Right atrium auricular region (tissue), 2 donors: ENCODE measurements around the gene BCL7A. TPM values are rescaled to one million over a fixed set of nuclear protein-coding genes. Genes with fewer than 3 reads are reported as not detected.
A peak's percentile ranks its signal among the peaks of the same experiment; 100 is the strongest.

ENCODE experiments used
- DNase-seq: peaks from one replicate; pipeline ENCODE4 v3.0.0-alpha.2; 2019; ENCODE audit warnings: low spot score
- H3K27ac ChIP-seq, 2 donors: fragments of 200-600 bp; sonication (generic); 1 replicate in 1 of 2; 2 replicates in 1 of 2; pipeline ENCODE4 v1.5.1; 2016 to 2019
- H3K27me3 ChIP-seq, 2 donors: fragments of 200-600 bp; sonication (generic); one replicate each; pipeline versions ENCODE4 v1.5.1 to v1.6.0; 2017 to 2019
- H3K36me3 ChIP-seq: fragments of 200-600 bp; sonication (generic); one replicate; pipeline ENCODE4 v1.5.1; 2016
- H3K4me1 ChIP-seq, 2 donors: fragments of 200-600 bp; sonication (generic); one replicate each; pipeline versions ENCODE4 v1.5.1 to v1.6.0; 2017 to 2019
- H3K4me3 ChIP-seq, 2 donors: fragments of 200-600 bp; sonication (generic); 1 replicate in 1 of 2; 2 replicates in 1 of 2; pipeline ENCODE4 v1.5.1; 2017 to 2019; ENCODE audit warnings: mild to moderate bottlenecking in 1 of 2, moderate library complexity in 1 of 2
- H3K9me3 ChIP-seq, 2 donors: fragments of 200-600 bp; sonication (generic); one replicate each; pipeline ENCODE4 v1.5.1; 2019
- total RNA-seq, 2 donors: library from RNA; depleted of rRNA; stranded (reverse); fragments of >200 nt; gene quantifications; one replicate each; pipeline ENCODE4 v1.1.0, GENCODE V29; 2016
- TF ChIP-seq, protein P1 (sequence below), 2 donors: fragments of 200-600 bp; sonication (generic); IDR thresholded peaks; one replicate each; pipeline ENCODE4 v1.5.1; 2019; ENCODE audit warnings: antibody characterized with exemption in 2 of 2

The BCL7A gene
- total RNA-seq, 2 donors from 2014 or later, result 11.5 to 21.2 TPM

DNA sequence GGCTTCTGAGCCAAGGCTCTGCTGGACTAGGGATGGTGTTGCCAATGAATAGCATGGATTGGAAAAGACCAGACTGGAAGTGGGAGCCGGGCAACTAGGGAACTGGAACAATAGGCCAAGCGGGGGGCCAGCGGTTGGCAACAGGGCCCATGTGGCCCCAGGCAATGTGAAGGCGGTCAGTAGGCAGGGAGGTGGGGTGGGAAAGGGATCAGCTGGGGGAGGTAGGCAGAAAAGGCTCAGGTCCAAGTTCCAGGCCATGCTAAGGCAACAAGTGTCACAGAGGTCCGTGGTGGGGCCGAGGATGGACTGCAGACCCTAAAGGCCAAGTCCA, 42.0 kb downstream of the BCL7A start:
- H3K27ac ChIP-seq, result peak overlapping the region; percentile 73 to 76
- no peak for DNase-seq
- H3K36me3 ChIP-seq, result peaks cover 8% of the 10 kb centered on the region
- H3K4me1 ChIP-seq, result peaks cover 0 to 46% of the 10 kb centered on the region in 2 donors
- H3K4me3 ChIP-seq, result no peak overlapping the region
- no peaks in the 10 kb centered on the region for H3K27me3 ChIP-seq
- H3K9me3 ChIP-seq, result no peaks in the 10 kb centered on the region
- TF ChIP-seq, protein P1, sequence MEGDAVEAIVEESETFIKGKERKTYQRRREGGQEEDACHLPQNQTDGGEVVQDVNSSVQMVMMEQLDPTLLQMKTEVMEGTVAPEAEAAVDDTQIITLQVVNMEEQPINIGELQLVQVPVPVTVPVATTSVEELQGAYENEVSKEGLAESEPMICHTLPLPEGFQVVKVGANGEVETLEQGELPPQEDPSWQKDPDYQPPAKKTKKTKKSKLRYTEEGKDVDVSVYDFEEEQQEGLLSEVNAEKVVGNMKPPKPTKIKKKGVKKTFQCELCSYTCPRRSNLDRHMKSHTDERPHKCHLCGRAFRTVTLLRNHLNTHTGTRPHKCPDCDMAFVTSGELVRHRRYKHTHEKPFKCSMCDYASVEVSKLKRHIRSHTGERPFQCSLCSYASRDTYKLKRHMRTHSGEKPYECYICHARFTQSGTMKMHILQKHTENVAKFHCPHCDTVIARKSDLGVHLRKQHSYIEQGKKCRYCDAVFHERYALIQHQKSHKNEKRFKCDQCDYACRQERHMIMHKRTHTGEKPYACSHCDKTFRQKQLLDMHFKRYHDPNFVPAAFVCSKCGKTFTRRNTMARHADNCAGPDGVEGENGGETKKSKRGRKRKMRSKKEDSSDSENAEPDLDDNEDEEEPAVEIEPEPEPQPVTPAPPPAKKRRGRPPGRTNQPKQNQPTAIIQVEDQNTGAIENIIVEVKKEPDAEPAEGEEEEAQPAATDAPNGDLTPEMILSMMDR (IDR thresholded peaks at IDR 0.05), result no peak

DNA sequence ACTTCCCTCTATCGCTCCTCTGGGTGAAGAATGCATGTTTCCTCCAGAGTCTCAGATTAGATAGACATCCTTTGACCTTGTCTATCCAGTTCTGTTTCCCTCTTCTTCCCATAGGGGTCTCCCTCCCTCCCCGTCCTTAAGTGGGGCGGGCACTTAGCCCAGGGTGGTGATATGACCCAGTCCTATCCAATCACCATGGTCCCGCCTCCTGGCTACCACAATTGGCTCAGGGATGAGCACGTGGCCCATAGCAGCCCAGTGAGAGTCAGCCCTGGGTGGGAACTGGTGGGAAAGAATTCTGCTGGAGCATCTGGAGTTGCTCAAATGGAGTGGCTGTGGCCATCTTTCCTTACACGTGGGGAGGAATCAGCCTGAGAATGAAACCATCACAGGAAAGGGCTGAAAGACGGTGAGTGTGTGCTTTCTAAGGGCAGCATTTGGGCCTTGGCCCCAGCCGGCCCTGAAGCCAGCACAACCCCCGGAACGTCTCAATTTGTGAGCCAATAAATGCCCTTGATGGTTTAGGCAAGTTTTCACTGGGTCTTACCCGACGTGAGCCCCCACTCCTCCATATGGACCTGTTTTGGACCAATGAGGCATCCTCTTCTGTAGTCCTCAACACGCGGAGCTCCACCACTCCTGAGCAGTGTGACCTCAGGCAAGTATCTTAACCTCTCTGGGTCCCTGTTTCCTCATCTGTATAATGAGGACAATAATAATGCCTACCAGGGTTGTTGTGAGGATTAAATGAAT, 42.5 kb downstream of the BCL7A start:
- Histone ChIP-seq H3K9me3 (no peaks in the 10 kb centered on the region), H3K4me1 (peaks cover 0 to 46% of the 10 kb centered on the region in 2 donors), H3K27me3 (no peaks in the 10 kb centered on the region), H3K4me3 (peak overlapping the region in 1 of 2 donors; percentile 11), H3K36me3 (peaks cover 3% of the 10 kb centered on the region), H3K27ac (peak overlapping the region; percentile 73 to 76)
- peak; percentile 95 for DNase-seq
- TF ChIP-seq, protein P1 (IDR thresholded peaks at IDR 0.05), result peak in 1 of 2 donors; percentile 44

DNA sequence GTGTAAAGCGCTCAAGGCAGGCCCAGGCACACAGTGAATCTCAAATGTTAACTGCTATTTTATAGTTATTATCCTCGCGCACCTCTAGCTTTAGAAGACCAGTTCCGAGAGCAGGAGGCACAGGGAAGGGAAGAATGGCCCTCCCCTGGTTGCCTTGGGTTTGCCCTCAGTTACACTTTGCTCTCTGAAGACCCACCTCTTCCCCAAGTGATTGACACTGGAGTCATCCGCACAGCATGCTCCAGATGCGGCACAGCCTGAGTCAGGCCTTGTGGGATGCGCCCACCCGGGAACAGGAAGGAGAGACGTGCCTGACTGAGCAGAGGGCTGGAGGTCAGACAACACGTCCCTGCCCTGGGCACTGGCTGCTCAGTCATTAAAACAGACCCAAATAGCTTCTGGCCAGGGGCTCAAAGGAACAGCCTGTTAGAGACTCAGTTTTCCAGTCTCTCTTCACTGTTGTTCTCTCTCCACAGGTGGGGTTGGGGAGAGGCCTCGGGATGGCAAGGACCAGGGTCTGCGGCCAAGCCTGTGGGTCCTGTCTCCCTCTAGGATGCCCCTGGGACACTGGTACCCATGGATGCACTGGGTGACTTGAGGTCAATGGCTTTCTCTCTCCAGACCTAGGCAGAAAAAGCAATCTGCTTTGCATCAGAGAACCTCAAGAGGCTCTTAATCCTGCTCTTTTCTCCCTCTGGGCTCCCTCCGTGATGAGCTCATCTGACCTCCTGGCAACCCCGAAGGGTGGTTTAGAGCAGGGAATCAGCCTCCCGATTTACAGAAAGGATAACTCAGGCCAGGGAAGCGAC, 43.3 kb downstream of the BCL7A start:
- peak overlapping the region; percentile 58 to 73 for H3K27ac ChIP-seq
- DNase-seq, result no peak
- TF ChIP-seq, protein P1 (IDR thresholded peaks at IDR 0.05), result no peak
- H3K36me3 ChIP-seq, result no peaks in the 10 kb centered on the region
- peak overlapping the region in 1 of 2 donors; percentile 11 for H3K4me3 ChIP-seq
- H3K4me1 ChIP-seq, result peaks cover 0 to 40% of the 10 kb centered on the region in 2 donors
- no peaks in the 10 kb centered on the region for H3K27me3 ChIP-seq
- no peaks in the 10 kb centered on the region for H3K9me3 ChIP-seq

DNA sequence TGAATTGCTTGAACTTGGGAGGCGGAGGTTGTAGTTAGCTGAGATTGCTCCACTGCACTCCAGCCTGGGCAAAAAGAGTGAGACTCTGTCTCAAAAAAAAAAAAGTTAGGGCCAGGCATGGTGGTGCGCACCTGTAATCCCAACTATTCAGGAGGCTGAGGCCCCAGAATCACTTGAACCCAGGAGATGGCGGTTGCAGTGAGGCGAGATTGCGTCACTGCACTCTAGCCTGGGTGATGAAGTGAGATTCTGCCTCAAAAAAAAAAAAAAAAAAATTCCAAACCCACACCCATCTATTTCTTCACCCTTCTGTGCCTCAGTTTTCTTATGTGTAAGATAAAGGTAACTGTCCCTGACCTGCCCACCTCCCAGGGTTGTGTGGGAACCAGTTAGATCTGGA, 45.9 kb downstream of the BCL7A start:
- peaks cover 0 to 37% of the 10 kb centered on the region in 2 donors for H3K4me1 ChIP-seq
- H3K27me3 ChIP-seq, result no peaks in the 10 kb centered on the region
- H3K9me3 ChIP-seq, result no peaks in the 10 kb centered on the region
- TF ChIP-seq, protein P1 (IDR thresholded peaks at IDR 0.05), result no peak
- no peak overlapping the region for H3K27ac ChIP-seq
- no peak for DNase-seq
- H3K36me3 ChIP-seq, result no peaks in the 10 kb centered on the region
- H3K4me3 ChIP-seq, result no peak overlapping the region

DNA sequence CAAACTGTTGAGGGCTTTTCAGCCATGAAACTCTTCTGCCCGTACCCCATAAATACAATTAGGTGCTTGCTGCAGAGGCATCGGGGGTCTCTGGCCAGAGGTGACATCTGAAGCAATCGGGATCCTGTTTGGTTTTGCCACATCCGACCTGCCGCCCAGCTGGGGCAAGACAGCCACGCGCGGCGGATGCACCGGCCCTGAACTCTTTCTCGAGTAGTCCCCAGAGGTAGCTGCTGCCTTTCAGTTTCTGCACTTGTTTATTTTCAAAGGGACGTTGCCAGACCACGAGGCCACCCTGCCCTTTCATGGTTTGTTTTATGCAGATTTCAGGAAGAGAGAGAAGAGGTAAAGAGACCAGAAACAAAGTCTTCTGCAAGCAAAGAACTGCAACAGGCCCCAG, 46.3 kb downstream of the BCL7A start:
- no peaks in the 10 kb centered on the region for H3K9me3 ChIP-seq
- peaks cover 0 to 37% of the 10 kb centered on the region in 2 donors for H3K4me1 ChIP-seq
- DNase-seq, result no peak
- TF ChIP-seq, protein P1 (IDR thresholded peaks at IDR 0.05), result no peak
- H3K27me3 ChIP-seq, result no peaks in the 10 kb centered on the region
- H3K4me3 ChIP-seq, result no peak overlapping the region
- no peaks in the 10 kb centered on the region for H3K36me3 ChIP-seq
- H3K27ac ChIP-seq, result no peak overlapping the region
